GM19324 (cell line): ENCODE data around the gene TECR.

Experiments used
- ATAC-seq: cut with Tn5 transposase; IDR thresholded peaks from one replicate; pipeline ENCODE4 v1.9.1; 2021; ENCODE audit warnings: mild to moderate bottlenecking, moderate library complexity; ENCODE audit not compliant: unreplicated experiment, low FRiP score

TECR gene

DNA sequence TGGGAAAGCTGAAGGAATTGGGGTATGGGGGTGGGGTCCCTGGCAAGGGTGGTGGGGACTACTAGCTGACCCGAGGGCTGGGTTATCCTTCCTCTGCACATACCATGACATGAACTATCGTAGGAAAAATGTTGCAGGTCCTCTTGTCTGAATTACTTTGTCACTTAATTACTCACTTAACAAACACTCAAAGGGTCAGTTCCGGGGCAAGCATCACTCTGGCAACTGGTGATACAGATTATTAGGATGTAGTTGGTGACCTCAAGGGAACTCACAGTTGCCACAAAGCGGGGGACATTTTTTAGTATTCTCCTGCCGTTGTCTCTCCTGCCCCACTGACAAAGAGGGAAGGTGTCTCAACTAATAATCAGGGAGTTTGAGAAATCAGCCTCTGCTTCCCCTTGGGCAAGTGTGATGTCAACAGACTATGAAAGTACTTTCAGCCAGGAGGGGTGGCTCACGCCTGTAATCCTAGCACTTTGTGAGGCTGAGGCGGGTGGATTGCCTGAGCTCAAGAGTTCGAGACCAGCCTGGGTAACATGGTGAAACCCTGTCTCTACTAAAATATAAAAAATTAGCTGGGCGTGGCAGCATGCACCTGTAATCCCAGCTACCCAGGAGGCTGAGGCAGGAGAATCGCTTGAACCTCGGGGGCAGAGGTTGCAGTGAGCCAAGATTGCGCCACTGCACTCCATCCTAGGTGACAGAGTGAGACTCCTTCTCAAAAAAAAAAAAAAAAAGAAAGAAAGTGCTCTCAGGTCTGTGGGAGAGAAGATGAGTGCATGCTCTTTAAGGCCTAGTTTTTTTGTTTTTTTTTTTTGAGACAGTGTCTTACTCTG, 21.5 kb upstream of the TECR start:
- ATAC-seq: no peak

DNA sequence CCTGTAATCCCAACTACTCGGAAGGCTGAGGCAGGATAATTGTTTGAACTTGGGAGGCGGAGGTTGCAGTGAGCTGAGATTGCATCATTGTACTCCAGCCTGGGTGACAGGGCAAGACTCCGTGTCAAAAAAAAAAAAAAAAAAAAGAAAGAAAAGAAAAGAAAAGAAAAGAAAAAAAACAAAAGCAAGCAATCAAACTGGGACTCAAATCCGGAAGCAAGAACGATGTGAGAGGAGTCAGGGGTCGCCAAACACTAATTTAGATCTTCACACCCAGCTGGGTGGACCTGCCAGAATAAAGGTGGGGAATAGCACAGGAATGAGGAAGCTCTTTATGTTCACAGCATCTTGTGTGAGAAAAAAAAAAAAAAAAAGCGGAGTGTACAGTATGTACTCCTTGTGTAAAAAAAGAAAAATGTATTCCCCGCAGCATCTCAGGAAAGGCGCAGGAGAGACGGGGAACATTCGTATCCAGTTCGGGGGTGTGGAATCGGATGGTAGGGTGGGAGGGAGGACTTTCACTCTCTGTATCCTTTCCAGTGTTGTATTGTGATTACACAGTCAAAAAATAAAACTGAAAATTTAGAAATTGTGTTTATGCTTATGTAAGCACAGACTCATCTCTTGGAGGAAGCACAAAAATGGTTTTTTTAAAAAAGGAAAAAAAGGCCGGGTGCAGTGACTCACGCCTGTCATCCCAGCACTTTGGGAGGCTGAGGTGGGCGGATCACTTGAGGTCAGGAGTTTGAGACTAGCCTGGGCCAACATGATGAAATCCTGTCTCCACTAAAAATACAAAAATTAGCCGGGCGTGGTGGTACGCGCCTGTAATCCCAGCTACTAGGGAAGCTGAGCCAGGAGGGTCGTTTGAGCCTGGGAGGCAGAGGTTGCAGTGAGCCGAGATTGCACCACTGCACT, 18.8 kb upstream of the TECR start:
- ATAC-seq: no peak

DNA sequence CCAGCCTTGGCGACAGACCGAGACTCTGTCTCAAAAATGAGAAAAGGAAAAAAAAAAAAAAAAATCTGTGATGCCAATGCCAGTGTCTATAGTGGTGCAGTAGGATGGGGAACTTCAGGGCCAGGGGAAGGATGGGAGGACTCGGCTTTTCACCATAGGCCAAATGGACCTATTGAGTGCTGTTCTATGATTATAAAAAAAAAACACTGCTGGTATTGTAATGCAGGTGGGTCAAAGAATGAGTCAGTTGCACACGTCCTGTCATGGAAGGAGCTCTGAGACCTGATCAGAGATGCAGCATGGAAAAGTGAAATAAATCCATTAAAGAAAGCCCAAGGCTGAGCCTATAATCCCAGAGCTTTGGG, 18.2 kb upstream of the TECR start:
- ATAC-seq: no peak

DNA sequence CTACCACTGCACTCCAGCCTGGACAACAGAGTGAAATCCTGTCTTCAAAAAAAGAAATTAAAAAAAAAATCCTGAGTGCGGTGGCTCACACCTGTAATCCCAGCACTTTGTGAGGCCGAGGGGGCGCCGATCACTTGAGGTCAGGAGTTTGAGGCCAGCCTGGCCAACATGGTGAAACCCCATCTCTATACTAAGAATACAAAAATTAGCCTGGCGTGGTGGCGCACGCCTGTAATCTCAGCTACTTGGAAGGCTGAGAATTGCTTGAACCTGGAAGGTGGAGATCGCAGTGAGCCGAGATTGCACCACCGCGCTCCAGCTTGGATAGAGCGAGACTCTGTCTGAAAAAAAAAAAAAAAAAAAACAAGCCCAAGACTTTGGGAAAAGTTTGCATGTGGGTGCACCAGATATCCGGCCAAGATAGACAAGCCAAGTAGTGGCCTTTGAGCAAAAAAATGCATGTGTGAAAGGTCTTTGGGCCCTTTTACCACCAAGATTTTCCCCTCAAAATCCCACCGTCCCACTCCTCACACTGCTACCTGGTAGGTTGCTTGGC, 16.9 kb upstream of the TECR start:
- no peak for ATAC-seq

DNA sequence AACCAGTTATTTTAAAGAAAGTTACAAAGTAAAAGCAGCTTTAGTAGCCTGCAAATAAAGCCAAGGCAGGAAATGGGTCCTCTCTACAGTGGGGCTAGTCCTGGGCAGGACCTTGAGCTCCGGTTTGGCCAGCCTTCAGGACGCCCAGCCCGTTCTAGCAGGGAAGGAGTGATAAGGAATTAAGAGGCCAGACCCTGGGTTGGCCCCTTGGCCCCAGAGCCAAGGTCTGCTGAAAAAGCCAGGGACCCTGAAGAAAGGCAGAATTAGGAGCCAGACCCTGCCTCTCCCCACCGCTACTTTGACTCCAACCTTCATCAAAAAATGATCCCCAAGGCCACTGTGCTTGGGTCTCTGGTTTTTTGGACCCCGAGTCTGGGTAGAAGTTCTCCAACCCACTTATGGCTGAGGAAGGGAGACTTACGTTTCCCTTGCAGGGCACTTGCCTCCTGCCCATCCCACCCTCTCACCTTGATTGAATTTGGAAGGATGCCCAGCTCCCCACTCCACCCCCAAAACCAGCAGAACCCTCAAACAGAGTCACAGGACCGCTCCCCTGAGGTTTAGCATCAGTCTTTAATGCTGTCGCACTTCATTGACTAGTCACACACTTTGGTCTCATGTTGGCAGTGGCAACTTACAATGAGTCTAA, 15.1 kb upstream of the TECR start:
- ATAC-seq: no peak

GRCh38 chr19:14515501-14516047, 13.8 kb upstream of the TECR start:
- no peak for ATAC-seq

GRCh38 chr19:14516048-14516534, 13.3 kb upstream of the TECR start:
- ATAC-seq: no peak

GRCh38 chr19:14516746-14517438, 12.5 kb upstream of the TECR start:
- no peak for ATAC-seq

DNA sequence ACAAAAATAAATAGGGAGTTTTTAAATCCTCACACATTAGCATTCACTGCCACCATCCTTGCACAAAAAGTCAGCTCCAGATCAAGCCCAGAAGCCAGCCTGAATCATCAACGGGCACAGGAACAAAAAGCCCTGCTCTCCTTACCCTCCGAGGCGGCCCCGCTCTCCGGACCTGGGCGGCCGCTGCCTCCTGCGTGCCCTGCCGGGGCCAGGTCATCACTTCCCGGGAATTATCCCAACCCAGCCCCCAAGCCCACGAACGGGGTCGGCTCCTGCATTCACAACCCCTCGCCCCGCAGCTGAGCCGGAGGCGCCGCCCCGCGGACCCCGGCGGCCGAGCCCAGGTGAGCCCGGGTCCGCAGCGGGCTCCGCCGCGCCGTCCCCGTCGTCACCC, 12.0 kb upstream of the TECR start:
- no peak for ATAC-seq

- peak; percentile 78 for ATAC-seq
Observed at GRCh38 chr19:14517840-14518505, 11.4 kb upstream of the TECR start, which contains the start of gene DNAJB1. Gene DNAJB1, minus strand, starts transcription at chr19:14518397. Its CDS starts 48 bp downstream, at chr19:14518349.

GRCh38 chr19:14519245-14519859, 10.0 kb upstream of the TECR start:
- no peak for ATAC-seq

- ATAC-seq: no peak
Observed at GRCh38 chr19:14519860-14520407, 9.5 kb upstream of the TECR start.

DNA sequence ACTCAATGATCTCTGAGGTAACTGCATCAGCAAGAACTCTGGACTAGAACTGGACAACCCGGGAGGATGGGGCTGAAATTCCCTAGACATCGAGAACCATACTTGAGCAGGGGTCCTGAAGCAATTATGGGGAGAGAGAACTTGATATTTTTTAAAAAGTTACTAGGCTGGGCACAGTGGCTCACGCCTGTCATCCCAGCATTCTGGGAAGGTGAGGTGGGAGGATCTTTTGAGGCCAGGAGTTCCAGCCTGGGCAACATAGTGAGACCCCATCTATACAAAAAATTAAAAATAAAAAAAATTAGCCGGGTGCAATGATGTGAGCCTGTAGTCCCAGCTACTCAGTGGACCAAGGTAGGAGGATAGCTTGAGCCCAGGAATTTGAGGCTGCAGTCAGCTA, 8.9 kb upstream of the TECR start:
- no peak for ATAC-seq

DNA sequence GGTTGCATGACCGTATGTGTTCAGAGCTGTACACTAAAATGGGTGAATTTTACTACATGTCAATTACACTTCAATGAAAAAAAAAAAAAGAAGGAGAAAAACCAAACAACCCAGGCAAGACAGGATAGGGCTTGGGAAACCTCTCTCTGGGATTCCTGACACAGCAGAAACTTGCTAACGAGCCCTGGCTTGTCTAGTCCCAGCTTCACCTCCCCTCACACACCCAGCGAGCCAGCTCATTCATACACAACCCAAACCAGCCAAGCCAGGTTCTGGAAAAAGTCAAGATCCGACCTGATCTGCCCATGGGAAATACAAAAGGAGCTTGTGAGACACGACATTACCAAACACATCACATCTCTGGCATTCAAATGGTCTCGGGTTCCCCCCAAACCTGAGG, 3.7 kb upstream of the TECR start:
- no peak for ATAC-seq

GRCh38 chr19:14526423-14526822, 3.0 kb upstream of the TECR start:
- ATAC-seq: no peak

DNA sequence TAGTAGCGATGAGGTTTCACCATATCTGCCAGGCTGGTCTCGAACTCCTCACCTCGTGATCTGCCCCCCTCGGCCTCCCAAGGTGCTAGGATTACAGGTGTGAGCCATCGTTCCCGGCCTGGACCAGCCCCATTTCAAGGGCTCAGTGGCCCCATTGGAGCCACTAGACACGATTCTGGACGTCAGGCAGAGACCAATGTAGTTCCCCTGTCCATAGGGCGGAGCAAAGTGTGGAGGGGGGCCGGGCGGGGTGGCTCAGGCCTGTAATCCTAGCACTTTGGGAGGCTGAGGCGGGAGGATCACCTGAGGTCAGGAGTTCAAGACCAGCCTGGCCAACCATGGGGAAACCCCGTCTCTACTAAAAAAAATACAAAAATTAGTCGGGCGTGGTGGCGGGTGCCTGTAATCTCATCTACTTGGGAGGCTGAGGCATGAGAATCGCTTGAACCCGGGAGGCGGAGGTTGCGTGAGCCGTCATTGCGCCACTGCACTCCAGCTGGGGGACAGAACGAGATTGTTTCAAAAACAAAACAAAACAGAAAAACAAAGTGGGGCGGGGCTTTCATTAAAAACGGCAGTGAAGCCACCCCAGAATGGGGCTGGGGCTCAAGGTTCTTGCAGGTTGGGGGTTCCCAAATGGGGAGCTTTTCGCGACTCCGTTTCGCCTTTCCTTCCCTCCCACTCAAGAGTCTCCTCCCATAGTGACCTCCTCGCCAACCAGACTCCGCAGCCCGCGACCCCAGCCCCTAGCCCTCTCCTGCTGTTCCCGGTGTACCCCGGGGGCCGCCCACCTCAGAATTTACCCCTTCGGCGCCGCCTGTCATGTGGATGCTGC, 758 bp upstream of the TECR start:
- no peak for ATAC-seq

GRCh38 chr19:14530005-14530348, 583 bp downstream of the TECR start:
- no peak for ATAC-seq

- no peak for ATAC-seq
Observed at GRCh38 chr19:14530506-14530905, 1.1 kb downstream of the TECR start.
